Liver (tissue), 9 donors: ENCODE measurements around the gene BUB3. TPM values are rescaled to one million over a fixed set of nuclear protein-coding genes. Genes with fewer than 3 reads are reported as not detected.

Source experiments
- DNase-seq: peaks from one replicate; pipeline ENCODE4 v3.0.0-alpha.2; 2017; ENCODE audit warnings: low spot score
- H3K27ac ChIP-seq, 2 donors: one replicate each; pipeline ENCODE4 v1.7.0; 2013; ENCODE audit warnings: inconsistent platforms in 2 of 2, low read length in 2 of 2, control low read depth in 1 of 2, low read depth in 1 of 2, mild to moderate bottlenecking in 1 of 2
- H3K27me3 ChIP-seq, 4 donors: one replicate each; pipeline versions ENCODE4 v1.6.1 to v1.7.0; 2013; ENCODE audit warnings: low read length in 3 of 4, inconsistent platforms in 1 of 4, mild to moderate bottlenecking in 1 of 4, moderate library complexity in 1 of 4; ENCODE audit not compliant: control insufficient read depth in 4 of 4, insufficient read depth in 4 of 4
- H3K36me3 ChIP-seq, 4 donors: one replicate each; pipeline versions ENCODE4 v1.6.1 to v1.7.0; 2013; ENCODE audit warnings: low read length in 3 of 4, mild to moderate bottlenecking in 3 of 4, low read depth in 1 of 4, moderate library complexity in 1 of 4; ENCODE audit not compliant: control insufficient read depth in 4 of 4, insufficient read depth in 3 of 4
- H3K4me1 ChIP-seq, 4 donors: one replicate each; pipeline versions ENCODE4 v1.6.1 to v1.7.0; 2013; ENCODE audit warnings: low read length in 3 of 4, mild to moderate bottlenecking in 3 of 4, moderate library complexity in 1 of 4; ENCODE audit not compliant: control insufficient read depth in 4 of 4, insufficient read depth in 4 of 4
- H3K4me3 ChIP-seq, 3 donors: one replicate each; pipeline versions ENCODE4 v1.6.1 to v1.7.0; 2013; ENCODE audit warnings: low read length in 3 of 3, control low read depth in 1 of 3, low read depth in 1 of 3, mild to moderate bottlenecking in 1 of 3
- H3K9ac ChIP-seq, 2 donors: one replicate each; pipeline ENCODE4 v1.7.0; 2013; ENCODE audit warnings: low read length in 2 of 2, mild to moderate bottlenecking in 2 of 2, moderate library complexity in 2 of 2, control low read depth in 1 of 2, low read depth in 1 of 2
- H3K9me3 ChIP-seq, 4 donors: one replicate each; pipeline versions ENCODE4 v1.6.1 to v1.7.0; 2013; ENCODE audit warnings: low read length in 3 of 4; ENCODE audit not compliant: control insufficient read depth in 4 of 4
- EGR1 ChIP-seq, 2 donors: IDR thresholded peaks; 2 replicates each; pipeline ENCODE4 v1.6.1; 2016 to 2018; ENCODE audit warnings: antibody characterized with exemption in 2 of 2, low read depth in 2 of 2
- FOXA1 ChIP-seq: IDR thresholded peaks from 2 replicates; pipeline ENCODE4 v1.6.1; 2016; ENCODE audit warnings: antibody characterized with exemption
- FOXA2 ChIP-seq: IDR thresholded peaks from 2 replicates; pipeline ENCODE4 v1.6.1; 2016; ENCODE audit warnings: antibody characterized with exemption
- GABPA ChIP-seq, 2 donors: IDR thresholded peaks in 1 of 2; conservative IDR thresholded peaks in 1 of 2; 2 replicates each; pipeline ENCODE4 v1.6.1; 2016; ENCODE audit warnings: antibody characterized with exemption in 2 of 2, mild to moderate bottlenecking in 1 of 2, moderate library complexity in 1 of 2
- HNF4A ChIP-seq, 2 donors: conservative IDR thresholded peaks; 2 replicates each; pipeline ENCODE4 v1.6.1; 2016; ENCODE audit warnings: antibody characterized with exemption in 2 of 2, mild to moderate bottlenecking in 2 of 2
- HNF4G ChIP-seq: IDR thresholded peaks from 2 replicates; pipeline ENCODE4 v1.6.1; 2016; ENCODE audit warnings: antibody characterized with exemption
- JUND ChIP-seq, 2 donors: IDR thresholded peaks; 2 replicates each; pipeline ENCODE4 v1.6.1; 2016; ENCODE audit warnings: antibody characterized with exemption in 2 of 2
- NR2F2 ChIP-seq: IDR thresholded peaks from 2 replicates; pipeline ENCODE4 v1.6.1; 2016; ENCODE audit warnings: antibody characterized with exemption
- RAD21 ChIP-seq, 2 donors: IDR thresholded peaks; 2 replicates each; pipeline ENCODE4 v1.6.1; 2016; ENCODE audit warnings: antibody characterized with exemption in 2 of 2, mild to moderate bottlenecking in 2 of 2
- RXRA ChIP-seq, 2 donors: IDR thresholded peaks; 2 replicates each; pipeline ENCODE4 v1.6.1; 2017 to 2018; ENCODE audit warnings: antibody characterized with exemption in 2 of 2, mild to moderate bottlenecking in 1 of 2
- SP1 ChIP-seq: IDR thresholded peaks from 2 replicates; pipeline ENCODE4 v1.6.1; 2018; ENCODE audit warnings: antibody characterized with exemption, mild to moderate bottlenecking
- TAF1 ChIP-seq: conservative IDR thresholded peaks from 2 replicates; pipeline ENCODE4 v1.6.1; 2016; ENCODE audit warnings: antibody characterized with exemption, mild to moderate bottlenecking
- YY1 ChIP-seq: IDR thresholded peaks from 2 replicates; pipeline ENCODE4 v1.6.1; 2016; ENCODE audit warnings: antibody characterized with exemption, mild to moderate bottlenecking
- WGBS: extraction: QIAGEN DNeasy Blood & Tissue Kit; methylation state at CpG from one replicate; pipeline ENCODE4 v1.1.7; 2013; 5-methylcytosine and 5-hydroxymethylcytosine counted together
- polyA plus RNA-seq, 2 donors: library from polyadenylated mRNA; stranded (reverse) in 1 of 2; unstranded in 1 of 2; fragments of 200-250 nt in 1 of 2; fragments of >200 nt in 1 of 2; fragmentation: Nextera tagmentation in 1 of 2; extraction: Ambion mirVana in 1 of 2; gene quantifications; one replicate each; pipeline versions ENCODE4 v1.2.1 to v1.2.3, GENCODE V29; 2013 to 2015
- total RNA-seq, 2 donors: library from RNA; depleted of rRNA; stranded (reverse); fragments of >200 nt; gene quantifications; one replicate each; pipeline ENCODE4 v1.2.3, GENCODE V29; 2014
- TF ChIP-seq, protein P1 (sequence below): IDR thresholded peaks from 2 replicates; pipeline ENCODE4 v1.6.1; 2016; ENCODE audit warnings: antibody characterized with exemption
- TF ChIP-seq, protein P2 (sequence below): IDR thresholded peaks from 2 replicates; pipeline ENCODE4 v1.6.1; 2016; ENCODE audit warnings: antibody characterized with exemption
- TF ChIP-seq, protein P3 (sequence below): fragments of 150-350 bp; IDR thresholded peaks from 2 replicates; pipeline ENCODE4 v1.5.1; 2017; ENCODE audit warnings: improper control_type of control experiment, low read depth, low read length; ENCODE audit not compliant: missing input control
- TF ChIP-seq, protein P4 (sequence below): IDR thresholded peaks from 2 replicates; pipeline ENCODE4 v1.6.1; 2016; ENCODE audit warnings: antibody characterized with exemption
- TF ChIP-seq, protein P5 (sequence below): IDR thresholded peaks from 2 replicates; pipeline ENCODE4 v1.6.1; 2016; ENCODE audit warnings: antibody characterized with exemption, mild to moderate bottlenecking
- donor health status: healthy.
- donor health status: healthy.
- donor health status: healthy.
- donor health status: healthy.
- donor health status: healthy.

The BUB3 gene
- total and polyA plus RNA-seq, 4 donors: 27.1 to 90.9 (median 41.6) TPM

DNA sequence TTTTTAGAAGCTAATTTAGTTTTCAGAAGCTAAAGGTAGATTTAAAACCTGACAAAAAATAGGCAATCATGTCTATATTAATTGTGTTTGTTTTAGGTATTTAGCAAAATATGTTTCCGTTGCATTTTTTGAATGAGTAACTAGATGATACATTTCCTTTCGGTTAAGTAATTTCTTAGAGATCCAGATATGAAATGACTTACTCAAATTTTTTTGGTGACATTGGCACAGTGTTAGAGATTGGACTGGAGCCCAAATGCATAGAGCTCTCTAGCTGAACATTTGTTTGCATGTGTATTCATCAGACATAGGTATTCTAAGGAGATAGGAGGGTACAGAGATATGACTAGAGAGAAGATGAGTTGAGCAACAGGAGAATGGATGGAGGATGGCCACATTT lies 1.9 kb downstream of the BUB3 start:
- no peak for TF ChIP-seq RXRA (IDR thresholded peaks at IDR 0.05)
- TF ChIP-seq, protein P1, sequence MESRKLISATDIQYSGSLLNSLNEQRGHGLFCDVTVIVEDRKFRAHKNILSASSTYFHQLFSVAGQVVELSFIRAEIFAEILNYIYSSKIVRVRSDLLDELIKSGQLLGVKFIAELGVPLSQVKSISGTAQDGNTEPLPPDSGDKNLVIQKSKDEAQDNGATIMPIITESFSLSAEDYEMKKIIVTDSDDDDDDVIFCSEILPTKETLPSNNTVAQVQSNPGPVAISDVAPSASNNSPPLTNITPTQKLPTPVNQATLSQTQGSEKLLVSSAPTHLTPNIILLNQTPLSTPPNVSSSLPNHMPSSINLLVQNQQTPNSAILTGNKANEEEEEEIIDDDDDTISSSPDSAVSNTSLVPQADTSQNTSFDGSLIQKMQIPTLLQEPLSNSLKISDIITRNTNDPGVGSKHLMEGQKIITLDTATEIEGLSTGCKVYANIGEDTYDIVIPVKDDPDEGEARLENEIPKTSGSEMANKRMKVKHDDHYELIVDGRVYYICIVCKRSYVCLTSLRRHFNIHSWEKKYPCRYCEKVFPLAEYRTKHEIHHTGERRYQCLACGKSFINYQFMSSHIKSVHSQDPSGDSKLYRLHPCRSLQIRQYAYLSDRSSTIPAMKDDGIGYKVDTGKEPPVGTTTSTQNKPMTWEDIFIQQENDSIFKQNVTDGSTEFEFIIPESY: no peak
- no peak for TF ChIP-seq JUND (IDR thresholded peaks at IDR 0.05)
- TF ChIP-seq FOXA1: no peak
- no peak for TF ChIP-seq NR2F2
- no peak for TF ChIP-seq HNF4A (conservative IDR thresholded peaks at IDR 0.05)
- TF ChIP-seq TAF1: no peak
- TF ChIP-seq FOXA2: no peak
- TF ChIP-seq, protein P2, sequence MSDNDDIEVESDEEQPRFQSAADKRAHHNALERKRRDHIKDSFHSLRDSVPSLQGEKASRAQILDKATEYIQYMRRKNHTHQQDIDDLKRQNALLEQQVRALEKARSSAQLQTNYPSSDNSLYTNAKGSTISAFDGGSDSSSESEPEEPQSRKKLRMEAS: no peak
- TF ChIP-seq HNF4G: no peak
- no peak for TF ChIP-seq YY1
- no peak for TF ChIP-seq EGR1 (IDR thresholded peaks at IDR 0.05; ENCODE audit: low read depth in 2 of 2)
- TF ChIP-seq RAD21 (IDR thresholded peaks at IDR 0.05): no peak
- TF ChIP-seq GABPA (IDR thresholded peaks at IDR 0.05 in 1 of 2, conservative IDR thresholded peaks at IDR 0.05 in 1 of 2): no peak
- no peak for TF ChIP-seq SP1
- TF ChIP-seq, protein P3, sequence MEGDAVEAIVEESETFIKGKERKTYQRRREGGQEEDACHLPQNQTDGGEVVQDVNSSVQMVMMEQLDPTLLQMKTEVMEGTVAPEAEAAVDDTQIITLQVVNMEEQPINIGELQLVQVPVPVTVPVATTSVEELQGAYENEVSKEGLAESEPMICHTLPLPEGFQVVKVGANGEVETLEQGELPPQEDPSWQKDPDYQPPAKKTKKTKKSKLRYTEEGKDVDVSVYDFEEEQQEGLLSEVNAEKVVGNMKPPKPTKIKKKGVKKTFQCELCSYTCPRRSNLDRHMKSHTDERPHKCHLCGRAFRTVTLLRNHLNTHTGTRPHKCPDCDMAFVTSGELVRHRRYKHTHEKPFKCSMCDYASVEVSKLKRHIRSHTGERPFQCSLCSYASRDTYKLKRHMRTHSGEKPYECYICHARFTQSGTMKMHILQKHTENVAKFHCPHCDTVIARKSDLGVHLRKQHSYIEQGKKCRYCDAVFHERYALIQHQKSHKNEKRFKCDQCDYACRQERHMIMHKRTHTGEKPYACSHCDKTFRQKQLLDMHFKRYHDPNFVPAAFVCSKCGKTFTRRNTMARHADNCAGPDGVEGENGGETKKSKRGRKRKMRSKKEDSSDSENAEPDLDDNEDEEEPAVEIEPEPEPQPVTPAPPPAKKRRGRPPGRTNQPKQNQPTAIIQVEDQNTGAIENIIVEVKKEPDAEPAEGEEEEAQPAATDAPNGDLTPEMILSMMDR: no peak
- TF ChIP-seq, protein P4, sequence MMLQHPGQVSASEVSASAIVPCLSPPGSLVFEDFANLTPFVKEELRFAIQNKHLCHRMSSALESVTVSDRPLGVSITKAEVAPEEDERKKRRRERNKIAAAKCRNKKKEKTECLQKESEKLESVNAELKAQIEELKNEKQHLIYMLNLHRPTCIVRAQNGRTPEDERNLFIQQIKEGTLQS: no peak
- TF ChIP-seq, protein P5, sequence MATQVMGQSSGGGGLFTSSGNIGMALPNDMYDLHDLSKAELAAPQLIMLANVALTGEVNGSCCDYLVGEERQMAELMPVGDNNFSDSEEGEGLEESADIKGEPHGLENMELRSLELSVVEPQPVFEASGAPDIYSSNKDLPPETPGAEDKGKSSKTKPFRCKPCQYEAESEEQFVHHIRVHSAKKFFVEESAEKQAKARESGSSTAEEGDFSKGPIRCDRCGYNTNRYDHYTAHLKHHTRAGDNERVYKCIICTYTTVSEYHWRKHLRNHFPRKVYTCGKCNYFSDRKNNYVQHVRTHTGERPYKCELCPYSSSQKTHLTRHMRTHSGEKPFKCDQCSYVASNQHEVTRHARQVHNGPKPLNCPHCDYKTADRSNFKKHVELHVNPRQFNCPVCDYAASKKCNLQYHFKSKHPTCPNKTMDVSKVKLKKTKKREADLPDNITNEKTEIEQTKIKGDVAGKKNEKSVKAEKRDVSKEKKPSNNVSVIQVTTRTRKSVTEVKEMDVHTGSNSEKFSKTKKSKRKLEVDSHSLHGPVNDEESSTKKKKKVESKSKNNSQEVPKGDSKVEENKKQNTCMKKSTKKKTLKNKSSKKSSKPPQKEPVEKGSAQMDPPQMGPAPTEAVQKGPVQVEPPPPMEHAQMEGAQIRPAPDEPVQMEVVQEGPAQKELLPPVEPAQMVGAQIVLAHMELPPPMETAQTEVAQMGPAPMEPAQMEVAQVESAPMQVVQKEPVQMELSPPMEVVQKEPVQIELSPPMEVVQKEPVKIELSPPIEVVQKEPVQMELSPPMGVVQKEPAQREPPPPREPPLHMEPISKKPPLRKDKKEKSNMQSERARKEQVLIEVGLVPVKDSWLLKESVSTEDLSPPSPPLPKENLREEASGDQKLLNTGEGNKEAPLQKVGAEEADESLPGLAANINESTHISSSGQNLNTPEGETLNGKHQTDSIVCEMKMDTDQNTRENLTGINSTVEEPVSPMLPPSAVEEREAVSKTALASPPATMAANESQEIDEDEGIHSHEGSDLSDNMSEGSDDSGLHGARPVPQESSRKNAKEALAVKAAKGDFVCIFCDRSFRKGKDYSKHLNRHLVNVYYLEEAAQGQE: no peak
- H3K4me3 ChIP-seq: no peak overlapping the region
- no peaks in the 10 kb centered on the region for H3K9me3 ChIP-seq
- WGBS: 92% methylated on average over 2 of the region's 2 CpGs
- peaks cover 0 to 19% (median 12%) of the 10 kb centered on the region in 4 donors for H3K36me3 ChIP-seq
- H3K9ac ChIP-seq: no peak overlapping the region
- peaks cover 5 to 14% (median 6%) of the 10 kb centered on the region in 4 donors for H3K27me3 ChIP-seq
- DNase-seq: no peak
- no peak overlapping the region for H3K27ac ChIP-seq
- peaks cover 3 to 21% (median 15%) of the 10 kb centered on the region in 4 donors for H3K4me1 ChIP-seq
